T-helper 17 cell (primary cell): ENCODE results near the gene VBP1. TPM values are rescaled to one million over a fixed set of nuclear protein-coding genes. Genes with fewer than 3 reads are reported as not detected.

Experiments
- total RNA-seq, 4 donors: library from RNA in 2 of 4; stranded (reverse) in 2 of 4; gene quantifications; one replicate each; pipeline ENCODE4 v1.2.3 and lab custom pipeline; 2022 to 2026

Gene VBP1
- total RNA-seq, 2 donors from 2014 or later: 18.9 to 21.0 TPM

Other genes with a start within 250 kb of the VBP1 start
- gene F8, start 193.7 kb upstream of the VBP1 start, total RNA-seq: 1 to 10 TPM; 2.2 to 5.6 TPM
- 10 to 100 TPM; 40.7 to 53.0 TPM for gene FUNDC2, start 189.6 kb upstream of the VBP1 start, total RNA-seq
- 1 to 10 TPM; 4.3 to 6.9 TPM for gene CMC4, start 145.3 kb upstream of the VBP1 start, total RNA-seq
- gene MTCP1, start 145.3 kb upstream of the VBP1 start, total RNA-seq: 10 to 100 TPM; 12.2 to 18.0 TPM
- 10 to 100 TPM; 11.1 to 12.4 TPM for gene BRCC3, start 145.0 kb upstream of the VBP1 start, total RNA-seq
- 1 to 10 TPM; 6.5 to 7.1 TPM for gene RAB39B, start 48.0 kb downstream of the VBP1 start, total RNA-seq
- gene CLIC2, start 118.2 kb downstream of the VBP1 start, total RNA-seq: under 1 TPM; 0.25 to 0.39 TPM
- gene F8A2, start 165.6 kb downstream of the VBP1 start, total RNA-seq: not detected
- gene F8A3, start 242.2 kb downstream of the VBP1 start, total RNA-seq: 10 to 100 TPM; 17.4 to 19.0 TPM